A549 (cell line): ENCODE results near the gene DOCK7. TPM values are rescaled to one million over a fixed set of nuclear protein-coding genes. Genes with fewer than 3 reads are reported as not detected.

Source experiments
- ATAC-seq, 2 experiments: fragments of 200-7000 bp in 1 of 2; fragments of >200 bp in 1 of 2; cut with Nextera tagmentation in 1 of 2; cut with Tn5 transposase in 1 of 2; 3 replicates each; pipeline versions ENCODE4 v1.8.0 to v1.9.1; 2018 to 2020; ENCODE audit warnings: mild to moderate bottlenecking in 1 of 2, moderate library complexity in 1 of 2
- CTCF ChIA-PET: fragments of 300-600 bp; sonication (Branson Sonifier 250); formaldehyde crosslinking; extraction: SDS; loops from one replicate; lab custom pipeline; 2021; ENCODE audit warnings: antibody characterized with exemption, inconsistent platforms; lab: Yijun Ruan, JAX
- POLR2A ChIA-PET: fragments of 350-600 bp; formaldehyde crosslinking; extraction: SDS; loops from one replicate; lab custom pipeline; 2021; ENCODE audit warnings: antibody characterized with exemption, inconsistent platforms; lab: Yijun Ruan, JAX
- DNase-seq, 2 experiments: peaks; one replicate each; pipeline versions ENCODE4 v3.0.0 to v3.0.0-alpha.2; 2011 to 2016; ENCODE audit warnings: low read depth in 1 of 2, low spot score in 1 of 2
- FAIRE-seq: peaks from 2 replicates; lab custom pipeline; 2011; peaks lifted over from hg19 to GRCh38; lab: Jason Lieb, UNC
- H3K27ac ChIP-seq, 2 experiments: fragments of >200 bp; sonication (Bioruptor Twin); formaldehyde crosslinking; 3 replicates each; pipeline ENCODE4 v1.5.1; 2016 to 2017
- H3K4me1 ChIP-seq: fragments of >200 bp; sonication (Bioruptor Twin); formaldehyde crosslinking; 3 replicates; pipeline ENCODE4 v1.6.1; 2016
- H3K4me2 ChIP-seq: fragments of >200 bp; sonication (Bioruptor Twin); formaldehyde crosslinking; 3 replicates; pipeline ENCODE4 v1.6.1; 2016
- H3K4me3 ChIP-seq: fragments of >200 bp; sonication (Bioruptor Twin); formaldehyde crosslinking; 3 replicates; pipeline ENCODE4 v1.5.1; 2016
- H3K9me3 ChIP-seq: fragments of >200 bp; sonication (Bioruptor Twin); formaldehyde crosslinking; 3 replicates; pipeline ENCODE4 v1.6.1; 2016
- BCL3 ChIP-seq: fragments of >200 bp; sonication (Bioruptor Twin); formaldehyde crosslinking; IDR thresholded peaks from 3 replicates; pipeline ENCODE4 v1.6.1; 2016
- BHLHE40 ChIP-seq: IDR thresholded peaks from 2 replicates; pipeline ENCODE4 v1.6.1; 2012; ENCODE audit warnings: low read depth, low read length, inconsistent platforms
- CBX2 ChIP-seq: fragments of 200-600 bp; sonication (generic); IDR thresholded peaks from 2 replicates; pipeline ENCODE4 v1.6.1; 2016; ENCODE audit warnings: low read depth, mild to moderate bottlenecking, borderline replicate concordance
- CEBPB ChIP-seq, 2 experiments: fragments of >200 bp in 1 of 2; sonication (Bioruptor Twin) in 1 of 2; formaldehyde crosslinking in 1 of 2; IDR thresholded peaks; 2 replicates each; pipeline ENCODE4 v1.6.1; 2012 to 2016
- CHD2 ChIP-seq: fragments of 150-350 bp; IDR thresholded peaks from 2 replicates; pipeline ENCODE4 v1.6.1; 2014; ENCODE audit warnings: low read length; ENCODE audit not compliant: partially characterized antibody
- CTCF ChIP-seq: fragments of >200 bp; sonication (Bioruptor Twin); formaldehyde crosslinking; IDR thresholded peaks from 3 replicates; pipeline ENCODE4 v1.5.1; 2016
- EHF ChIP-seq: fragments of 250-450 bp; sonication (Bioruptor Pico); IDR thresholded peaks from 2 replicates; pipeline ENCODE4 v1.5.0; 2020; ENCODE audit warnings: mild to moderate bottlenecking
- ELK1 ChIP-seq: fragments of 150-350 bp; IDR thresholded peaks from 2 replicates; pipeline ENCODE4 v1.6.1; 2014; ENCODE audit warnings: low read depth, mild to moderate bottlenecking, low read length
- HMGXB4 ChIP-seq: fragments of 250-450 bp; sonication (Bioruptor Pico); IDR thresholded peaks from 2 replicates; pipeline ENCODE4 v1.5.0; 2021; ENCODE audit warnings: mild to moderate bottlenecking, moderate library complexity, borderline replicate concordance
- HOXA7 ChIP-seq: fragments of 250-450 bp; sonication (Bioruptor Pico); IDR thresholded peaks from 2 replicates; pipeline ENCODE4 v1.5.0; 2020; ENCODE audit warnings: mild to moderate bottlenecking, moderate library complexity
- HOXB5 ChIP-seq: fragments of 250-450 bp; sonication (Bioruptor Pico); IDR thresholded peaks from 2 replicates; pipeline ENCODE4 v1.5.0; 2020; ENCODE audit warnings: mild to moderate bottlenecking, moderate library complexity
- KDM5A ChIP-seq: fragments of 200-600 bp; sonication (generic); IDR thresholded peaks from 2 replicates; pipeline ENCODE4 v1.6.1; 2016; ENCODE audit warnings: antibody characterized with exemption, mild to moderate bottlenecking
- PHF8 ChIP-seq: fragments of 200-600 bp; sonication (generic); IDR thresholded peaks from 2 replicates; pipeline ENCODE4 v1.6.1; 2016; ENCODE audit warnings: low read depth, mild to moderate bottlenecking, antibody characterized with exemption, moderate library complexity, borderline replicate concordance
- RAD21 ChIP-seq, 2 experiments: fragments of >200 bp in 1 of 2; sonication (Bioruptor Twin) in 1 of 2; formaldehyde crosslinking in 1 of 2; IDR thresholded peaks in 1 of 2; conservative IDR thresholded peaks in 1 of 2; 2 replicates in 1 of 2; 3 replicates in 1 of 2; pipeline ENCODE4 v1.6.1; 2012 to 2018; ENCODE audit warnings: inconsistent platforms in 1 of 2
- TFCP2L1 ChIP-seq: fragments of 250-450 bp; sonication (Bioruptor Pico); IDR thresholded peaks from 2 replicates; pipeline ENCODE4 v1.5.0; 2021; ENCODE audit warnings: mild to moderate bottlenecking
- ZSCAN20 ChIP-seq: fragments of 250-450 bp; sonication (Bioruptor Pico); IDR thresholded peaks from 2 replicates; pipeline ENCODE4 v1.8.0; 2022; ENCODE audit warnings: mild to moderate bottlenecking, moderate library complexity
- WGBS: methylation state at CpG from one replicate; pipeline ENCODE4 v1.1.6; 2017; ENCODE audit errors: missing lambda C conversion rate; 5-methylcytosine and 5-hydroxymethylcytosine counted together
- polyA plus RNA-seq, 4 experiments: library from polyadenylated mRNA; depleted of rRNA in 3 of 4; stranded (reverse); fragments of >200 nt; fragmentation: RNase III in 1 of 4; extraction: RNeasy Plus Mini Kit Qiagen cat#74134 plus additional on column Dnase treatment in 1 of 4; gene quantifications; 2 replicates in 3 of 4; 3 replicates in 1 of 4; pipeline ENCODE4 v1.2.3, GENCODE V29; 2011 to 2017

DOCK7 gene
- polyA plus RNA-seq, 2 of the 4 experiments (the other 2 are of a cell fraction) = 25.5 to 33.3 TPM

GRCh38 chr1:62439652-62440371 lies 248.4 kb downstream of the DOCK7 start:
- WGBS = 80% methylated on average over 4 of the region's 4 CpGs
- Histone ChIP-seq H3K4me3 (no peak overlapping the region), H3K9me3 (no peaks in the 10 kb centered on the region), H3K4me1 (peaks cover 19% of the 10 kb centered on the region; the same call in 2 of the 3 replicates), H3K27ac (no peak overlapping the region), H3K4me2 (peak overlapping the region; percentile 88)
- TF ChIP-seq BHLHE40 = no peak
- ATAC-seq (no peak), FAIRE-seq (no peak), DNase-seq (no peak)
- POLR2A ChIA-PET = no interaction called here
- CTCF ChIA-PET = no interaction called here

GRCh38 chr1:62438163-62438562 lies 250.0 kb downstream of the DOCK7 start:
- DNase-seq = no peak
- ChIA-PET POLR2A (no interaction called here), CTCF (no interaction called here)
- FAIRE-seq = no peak
- Histone ChIP-seq H3K4me1 (peaks cover 19% of the 10 kb centered on the region; the same call in 2 of the 3 replicates), H3K27ac (peak overlapping the region; percentile 96 to 100), H3K9me3 (no peaks in the 10 kb centered on the region), H3K4me3 (peak overlapping the region; percentile 97), H3K4me2 (peak overlapping the region; percentile 88)
- ATAC-seq = no peak
- TF ChIP-seq CHD2 = no peak
- no peak for TF ChIP-seq ELK1
- TF ChIP-seq RAD21 (conservative IDR thresholded peaks at IDR 0.05 in 1 of 2, IDR thresholded peaks at IDR 0.05 in 1 of 2) = no peak
- no peak for TF ChIP-seq HOXB5
- no peak for TF ChIP-seq HOXA7
- no peak for TF ChIP-seq CTCF
- TF ChIP-seq ZSCAN20 (CRISPR knock-in tag) = no peak
- no peak for TF ChIP-seq EHF
- TF ChIP-seq HMGXB4 = no peak
- no peak for TF ChIP-seq BCL3
- TF ChIP-seq CBX2 = no peak
- TF ChIP-seq PHF8 = no peak
- TF ChIP-seq, all 56 proteins: peak for 0
- 0% methylated on average over 7 of the region's 7 CpGs for WGBS

- Histone ChIP-seq H3K27ac (peak overlapping the region; percentile 96 to 100), H3K9me3 (no peaks in the 10 kb centered on the region), H3K4me3 (peak overlapping the region; percentile 97), H3K4me1 (peaks cover 19% of the 10 kb centered on the region; the same call in 2 of the 3 replicates), H3K4me2 (peak overlapping the region; percentile 88)
- DNase-seq (no peak), ATAC-seq (peak; percentile 1 to 10), FAIRE-seq (no peak)
- WGBS = under 1% methylated on average over 18 of the region's 68 CpGs
- ChIA-PET POLR2A (interaction anchor here (0.5 kb wide), 1 partner anchor 298 kb away, joined by 3 read pairs; no protein-coding TSS in a partner anchor), CTCF (no interaction called here)
- TF ChIP-seq TFCP2L1 (CRISPR knock-in tag) (no peak), CEBPB (IDR thresholded peaks at IDR 0.05) (peak; percentile 44 to 64), KDM5A (0 out of 2 replicates have a peak, but pooled peaks have one; percentile 4)
Observed at GRCh38 chr1:62437273-62437940, 250.8 kb downstream of the DOCK7 start.
